HL-60 (cell line): ENCODE measurements around the gene CES2.

Experiments used
- POLR2AphosphoS5 ChIP-seq: IDR thresholded peaks from 2 replicates; pipeline ENCODE4 v1.6.1; 2012; ENCODE audit warnings: low read depth
- TF ChIP-seq, protein P1 (sequence below): IDR thresholded peaks from one replicate; pipeline ENCODE4 v1.5.1; 2011; ENCODE audit warnings: low read length, control low read depth, inconsistent platforms; ENCODE audit not compliant: insufficient read depth

- TF ChIP-seq, protein P1, sequence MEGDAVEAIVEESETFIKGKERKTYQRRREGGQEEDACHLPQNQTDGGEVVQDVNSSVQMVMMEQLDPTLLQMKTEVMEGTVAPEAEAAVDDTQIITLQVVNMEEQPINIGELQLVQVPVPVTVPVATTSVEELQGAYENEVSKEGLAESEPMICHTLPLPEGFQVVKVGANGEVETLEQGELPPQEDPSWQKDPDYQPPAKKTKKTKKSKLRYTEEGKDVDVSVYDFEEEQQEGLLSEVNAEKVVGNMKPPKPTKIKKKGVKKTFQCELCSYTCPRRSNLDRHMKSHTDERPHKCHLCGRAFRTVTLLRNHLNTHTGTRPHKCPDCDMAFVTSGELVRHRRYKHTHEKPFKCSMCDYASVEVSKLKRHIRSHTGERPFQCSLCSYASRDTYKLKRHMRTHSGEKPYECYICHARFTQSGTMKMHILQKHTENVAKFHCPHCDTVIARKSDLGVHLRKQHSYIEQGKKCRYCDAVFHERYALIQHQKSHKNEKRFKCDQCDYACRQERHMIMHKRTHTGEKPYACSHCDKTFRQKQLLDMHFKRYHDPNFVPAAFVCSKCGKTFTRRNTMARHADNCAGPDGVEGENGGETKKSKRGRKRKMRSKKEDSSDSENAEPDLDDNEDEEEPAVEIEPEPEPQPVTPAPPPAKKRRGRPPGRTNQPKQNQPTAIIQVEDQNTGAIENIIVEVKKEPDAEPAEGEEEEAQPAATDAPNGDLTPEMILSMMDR, result no peak
- no peak for TF ChIP-seq POLR2AphosphoS5
Measured at GRCh38 chr16:66910175-66910940, 25.0 kb upstream of the CES2 start.
